ENCODE measurements around the gene CARD11. TPM values are rescaled to one million over a fixed set of nuclear protein-coding genes. Genes with fewer than 3 reads are reported as not detected.
A peak's percentile ranks its signal among the peaks of the same experiment; 100 is the strongest.

CARD11 gene
- total and polyA plus RNA-seq, 9 donors: 0.28 to 2.5 (median 0.80) TPM

DNA sequence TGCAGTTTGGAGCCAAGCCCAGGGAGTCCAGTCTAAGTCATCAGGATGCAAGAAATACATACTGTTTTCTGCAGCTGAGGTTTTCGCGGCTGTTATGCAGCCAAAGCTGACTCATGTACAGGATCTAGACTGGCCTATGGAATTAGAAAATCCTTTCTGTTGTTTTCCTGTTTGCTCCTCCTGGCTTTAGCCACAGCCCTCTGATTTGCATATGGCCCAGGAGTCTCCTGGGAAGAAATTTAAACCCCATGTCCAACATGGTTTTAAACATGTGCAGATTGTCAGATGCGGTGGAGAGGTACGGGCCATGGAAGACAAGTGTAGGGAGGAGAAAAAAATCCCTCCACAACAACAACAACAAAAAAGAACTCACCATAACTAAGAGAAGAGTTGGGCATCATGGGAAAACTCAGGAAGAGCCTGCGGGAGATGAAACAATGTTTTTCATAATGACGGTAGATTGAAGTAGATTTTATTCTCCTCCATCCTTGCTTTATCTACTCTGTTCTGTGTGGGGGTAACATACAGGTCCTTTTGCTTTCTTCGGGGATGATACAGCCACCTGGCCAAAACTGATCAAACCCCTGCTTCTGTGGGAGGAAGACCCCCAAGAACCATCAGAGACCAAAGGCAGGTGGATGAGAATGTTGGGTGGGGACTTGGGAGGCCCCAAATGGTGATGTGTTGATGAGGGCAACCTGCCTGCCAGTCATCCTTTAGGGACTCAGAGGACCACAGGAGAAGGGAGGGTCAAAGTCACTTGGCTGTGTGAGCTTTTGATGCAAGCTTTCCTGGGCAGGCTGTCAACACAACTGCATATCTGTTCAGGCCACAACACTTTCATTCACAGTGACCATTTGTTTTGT is 169.7 kb downstream of the CARD11 start:
- TF ChIP-seq, protein P1, sequence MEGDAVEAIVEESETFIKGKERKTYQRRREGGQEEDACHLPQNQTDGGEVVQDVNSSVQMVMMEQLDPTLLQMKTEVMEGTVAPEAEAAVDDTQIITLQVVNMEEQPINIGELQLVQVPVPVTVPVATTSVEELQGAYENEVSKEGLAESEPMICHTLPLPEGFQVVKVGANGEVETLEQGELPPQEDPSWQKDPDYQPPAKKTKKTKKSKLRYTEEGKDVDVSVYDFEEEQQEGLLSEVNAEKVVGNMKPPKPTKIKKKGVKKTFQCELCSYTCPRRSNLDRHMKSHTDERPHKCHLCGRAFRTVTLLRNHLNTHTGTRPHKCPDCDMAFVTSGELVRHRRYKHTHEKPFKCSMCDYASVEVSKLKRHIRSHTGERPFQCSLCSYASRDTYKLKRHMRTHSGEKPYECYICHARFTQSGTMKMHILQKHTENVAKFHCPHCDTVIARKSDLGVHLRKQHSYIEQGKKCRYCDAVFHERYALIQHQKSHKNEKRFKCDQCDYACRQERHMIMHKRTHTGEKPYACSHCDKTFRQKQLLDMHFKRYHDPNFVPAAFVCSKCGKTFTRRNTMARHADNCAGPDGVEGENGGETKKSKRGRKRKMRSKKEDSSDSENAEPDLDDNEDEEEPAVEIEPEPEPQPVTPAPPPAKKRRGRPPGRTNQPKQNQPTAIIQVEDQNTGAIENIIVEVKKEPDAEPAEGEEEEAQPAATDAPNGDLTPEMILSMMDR (IDR thresholded peaks at IDR 0.05): no peak
- no peak for TF ChIP-seq EP300 (IDR thresholded peaks at IDR 0.05)
- TF ChIP-seq POLR2A (IDR thresholded peaks at IDR 0.05): no peak
- H3K27ac ChIP-seq: peak overlapping the region in 1 of 2 donors; percentile 49

DNA sequence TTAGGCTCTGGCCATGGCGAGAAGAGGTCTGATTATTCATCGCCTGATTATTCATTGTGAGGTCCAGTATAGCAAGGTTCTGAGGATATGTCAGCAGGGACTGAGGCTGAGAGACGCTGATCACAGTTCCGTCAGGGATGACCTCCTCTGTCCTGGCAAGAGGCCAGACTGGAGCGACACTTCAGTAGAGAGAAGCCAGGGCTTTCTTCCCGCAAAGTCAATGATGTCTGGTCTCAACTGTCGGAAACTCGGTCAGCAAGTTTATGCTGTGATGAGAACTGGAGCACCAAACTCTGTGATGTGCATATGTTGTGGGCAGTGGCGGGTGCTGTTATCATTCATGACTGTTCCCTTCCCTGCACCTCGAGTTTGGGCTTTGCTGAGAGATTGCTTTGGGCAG is 170.5 kb downstream of the CARD11 start:
- TF ChIP-seq POLR2A (IDR thresholded peaks at IDR 0.05): no peak
- TF ChIP-seq, protein P1 (IDR thresholded peaks at IDR 0.05): no peak
- intact Hi-C loops (cut with DNase I): no loop called here
- Histone ChIP-seq H3K27me3 (no peaks in the 10 kb centered on the region), H3K36me3 (no peaks in the 10 kb centered on the region), H3K4me1 (ENCODE audit: insufficient read depth) (peaks cover 10% of the 10 kb centered on the region), H3K27ac (no peak overlapping the region), H3K4me3 (no peak overlapping the region), H3K9me3 (no peaks in the 10 kb centered on the region)
- WGBS, 3 donors: 72 to 79% (median 76%) methylated on average over 10 of the region's 10 CpGs
- DNase-seq: no peak

More for the DNA sequence above, 169.7 kb downstream of the CARD11 start:
- WGBS, 3 donors: 54 to 67% (median 64%) methylated on average over 7 of the region's 7 CpGs
- intact Hi-C loops (cut with DNase I): no loop called here
- Histone ChIP-seq H3K36me3 (no peaks in the 10 kb centered on the region), H3K4me3 (no peak overlapping the region), H3K9me3 (no peaks in the 10 kb centered on the region), H3K27me3 (no peaks in the 10 kb centered on the region), H3K4me1 (ENCODE audit: insufficient read depth) (peaks cover 10% of the 10 kb centered on the region)
- peak in 1 of 5 donors; percentile 20 for DNase-seq

DNA sequence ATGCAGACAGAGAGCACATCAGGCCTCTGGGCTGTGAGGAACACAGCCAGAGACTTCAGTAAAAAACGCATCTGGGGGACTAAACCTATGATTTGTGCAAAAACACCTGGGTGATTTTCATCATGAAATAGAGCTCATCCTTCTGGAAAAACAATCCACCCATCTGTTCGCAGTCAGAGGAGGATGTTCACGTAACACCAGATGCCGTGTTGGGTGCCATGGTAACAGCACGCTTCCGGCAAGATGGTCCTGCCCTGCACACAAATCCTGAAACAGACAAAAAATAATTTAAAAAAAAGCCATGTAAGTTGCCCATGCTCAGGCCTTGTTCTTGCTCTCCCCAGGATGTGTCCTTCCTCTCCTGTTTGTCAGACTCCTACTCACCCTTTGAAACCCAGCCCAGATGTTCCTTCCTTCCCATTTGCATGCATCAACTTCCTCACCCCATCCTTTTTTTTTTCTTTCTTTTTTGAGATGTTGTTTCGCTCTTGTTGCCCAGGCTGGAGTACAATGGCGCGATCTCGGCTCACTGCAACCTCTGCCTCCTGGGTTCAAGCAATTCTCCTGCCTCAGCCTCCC is 171.3 kb downstream of the CARD11 start:
- H3K4me3 ChIP-seq: no peak overlapping the region
- intact Hi-C loops (cut with DNase I): no loop called here
- H3K27ac ChIP-seq: no peak overlapping the region
- TF ChIP-seq EP300 (IDR thresholded peaks at IDR 0.05) (no peak), POLR2A (IDR thresholded peaks at IDR 0.05) (no peak)
- TF ChIP-seq, protein P1 (IDR thresholded peaks at IDR 0.05): no peak
- H3K27me3 ChIP-seq: no peaks in the 10 kb centered on the region
- WGBS, 3 donors: 93 to 96% (median 94%) methylated on average over 10 of the region's 10 CpGs
- DNase-seq: no peak
- H3K4me1 ChIP-seq (ENCODE audit: insufficient read depth): peaks cover 10% of the 10 kb centered on the region
- H3K36me3 ChIP-seq: no peaks in the 10 kb centered on the region
- no peaks in the 10 kb centered on the region for H3K9me3 ChIP-seq

DNA sequence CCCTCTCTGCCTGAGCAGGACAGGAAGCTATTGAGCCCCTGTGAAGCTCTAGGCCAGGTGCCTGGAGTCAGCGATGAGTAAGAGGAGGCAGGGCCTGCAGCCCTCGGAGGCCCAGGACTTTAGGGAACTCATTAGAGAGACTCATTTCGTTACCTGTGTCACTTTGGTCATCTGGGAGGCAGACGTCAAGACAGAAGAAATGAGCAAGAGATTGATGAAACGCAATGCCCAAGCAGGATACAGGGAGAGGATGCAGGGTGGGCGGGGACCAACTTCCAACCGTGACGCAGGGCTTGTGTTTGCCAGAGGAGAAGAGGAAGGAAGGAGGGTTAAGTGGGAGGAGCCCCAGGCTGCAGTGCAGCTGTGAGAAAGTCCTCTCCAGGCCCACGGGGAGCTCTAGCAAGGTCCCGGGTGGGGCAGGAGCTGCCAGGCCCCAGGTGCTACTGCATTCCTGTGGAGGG is 173.2 kb downstream of the CARD11 start:
- H3K4me1 ChIP-seq (ENCODE audit: insufficient read depth): peaks cover 10% of the 10 kb centered on the region
- H3K4me3 ChIP-seq: peak overlapping the region; percentile 8
- no peaks in the 10 kb centered on the region for H3K9me3 ChIP-seq
- no peaks in the 10 kb centered on the region for H3K27me3 ChIP-seq
- TF ChIP-seq, protein P1 (IDR thresholded peaks at IDR 0.05): no peak
- H3K36me3 ChIP-seq: no peaks in the 10 kb centered on the region
- H3K27ac ChIP-seq: peak overlapping the region; percentile 82 to 83
- 2 to 5% (median 4%) methylated on average over 10 of the region's 10 CpGs for WGBS, 3 donors
- intact Hi-C loops (cut with DNase I): no loop called here
- peak; percentile 81 to 90 (median 88) for DNase-seq

Measured in ovary (tissue), 9 donors.